ENCODE data around the gene PAN3.

DNA sequence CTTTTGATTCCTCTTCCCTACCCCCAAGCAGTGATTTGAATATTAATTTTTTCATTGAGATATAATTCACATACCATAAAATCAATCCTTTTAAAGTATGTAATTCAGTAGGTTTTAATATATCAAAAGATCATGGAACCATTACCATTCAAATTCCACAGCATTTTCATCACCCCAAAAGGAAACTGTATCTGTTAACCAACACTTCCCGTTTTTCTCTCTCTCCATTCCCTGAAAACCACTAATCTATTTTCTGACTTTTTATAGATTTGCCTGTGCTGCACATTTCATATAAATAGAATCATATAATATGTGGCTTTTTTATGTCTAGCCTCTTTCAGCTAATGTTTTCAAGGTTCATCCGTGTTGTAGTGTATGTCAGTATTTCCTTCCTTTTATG lies 107.1 kb downstream of the PAN3 start:
- TF ChIP-seq, protein P1, sequence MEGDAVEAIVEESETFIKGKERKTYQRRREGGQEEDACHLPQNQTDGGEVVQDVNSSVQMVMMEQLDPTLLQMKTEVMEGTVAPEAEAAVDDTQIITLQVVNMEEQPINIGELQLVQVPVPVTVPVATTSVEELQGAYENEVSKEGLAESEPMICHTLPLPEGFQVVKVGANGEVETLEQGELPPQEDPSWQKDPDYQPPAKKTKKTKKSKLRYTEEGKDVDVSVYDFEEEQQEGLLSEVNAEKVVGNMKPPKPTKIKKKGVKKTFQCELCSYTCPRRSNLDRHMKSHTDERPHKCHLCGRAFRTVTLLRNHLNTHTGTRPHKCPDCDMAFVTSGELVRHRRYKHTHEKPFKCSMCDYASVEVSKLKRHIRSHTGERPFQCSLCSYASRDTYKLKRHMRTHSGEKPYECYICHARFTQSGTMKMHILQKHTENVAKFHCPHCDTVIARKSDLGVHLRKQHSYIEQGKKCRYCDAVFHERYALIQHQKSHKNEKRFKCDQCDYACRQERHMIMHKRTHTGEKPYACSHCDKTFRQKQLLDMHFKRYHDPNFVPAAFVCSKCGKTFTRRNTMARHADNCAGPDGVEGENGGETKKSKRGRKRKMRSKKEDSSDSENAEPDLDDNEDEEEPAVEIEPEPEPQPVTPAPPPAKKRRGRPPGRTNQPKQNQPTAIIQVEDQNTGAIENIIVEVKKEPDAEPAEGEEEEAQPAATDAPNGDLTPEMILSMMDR (conservative IDR thresholded peaks at IDR 0.05; ENCODE audit: low read depth, low read length), result no peak
- no peak for TF ChIP-seq EZH2 (IDR thresholded peaks at IDR 0.05; ENCODE audit: borderline replicate concordance, low read depth, low read length, poor library complexity, severe bottlenecking)
